Right cardiac atrium (tissue), 5 donors: ENCODE data around the gene CD69. TPM values are rescaled to one million over a fixed set of nuclear protein-coding genes. Genes with fewer than 3 reads are reported as not detected.
A peak's percentile ranks its signal among the peaks of the same experiment; 100 is the strongest.
"Not testable (repeated sequence)": the region's sequence is repeated elsewhere in the genome, so short reads cannot be mapped to it uniquely, and the experiment has no call there.

Experiments
- ATAC-seq, 2 donors: fragments of 200-7000 bp; cut with Tn5 transposase; one replicate each; pipeline versions ENCODE4 v1.8.0 to v1.9.1; 2020; ENCODE audit warnings: moderate library complexity in 2 of 2, mild to moderate bottlenecking in 1 of 2
- DNase-seq, 3 donors: peaks; one replicate each; pipeline ENCODE4 v3.0.0-alpha.2; 2020
- H3K27ac ChIP-seq: one replicate; pipeline ENCODE4 v1.5.1; 2013; ENCODE audit warnings: mild to moderate bottlenecking, low read length, control low read depth, moderate library complexity
- H3K27me3 ChIP-seq: one replicate; pipeline ENCODE4 v1.6.1; 2013; ENCODE audit not compliant: control insufficient read depth, insufficient read depth
- H3K4me1 ChIP-seq: one replicate; pipeline ENCODE4 v1.6.1; 2013; ENCODE audit warnings: low read length; ENCODE audit not compliant: control insufficient read depth, insufficient read depth
- H3K4me3 ChIP-seq: one replicate; pipeline ENCODE4 v1.5.1; 2013; ENCODE audit warnings: low read length, control low read depth
- H3K9me3 ChIP-seq: one replicate; pipeline ENCODE4 v1.6.1; 2013; ENCODE audit warnings: low read length; ENCODE audit not compliant: control insufficient read depth
- WGBS: extraction: QIAGEN DNeasy Blood & Tissue Kit; methylation state at CpG from one replicate; pipeline ENCODE4 v1.1.7; 2013; 5-methylcytosine and 5-hydroxymethylcytosine counted together
- intact Hi-C, 4 donors: fragments of 100-400 bp; cut with DNase I; formaldehyde crosslinking; loops; one replicate each; pipeline versions ENCODE4 v1.11.0 to v1.14.0; 2022 to 2023
- polyA plus RNA-seq: library from polyadenylated mRNA; stranded (reverse); fragments of 200-250 nt; gene quantifications from one replicate; pipeline ENCODE4 v1.2.3, GENCODE V29; 2013
- total RNA-seq, 4 donors: library from RNA; stranded (reverse); fragmentation: NEBNext Ultra II Directional; extraction: Animal tissue kit (Norgen Biotek cat#: 25700); gene quantifications; one replicate each; pipeline ENCODE4 v1.2.1, GENCODE V29; 2021
- donor health status: healthy with polysubstance abuse.
- donor health status: DM: no; HTN: yes; CAD: no.
- donor health status: DM: no; HTN: no; CAD: no.
- donor health status: DM: no; HTN: yes; CAD: no; lungs with severe emphysema.
- donor health status: DM: yes; HTN: yes; CAD: no.

CD69 gene
- total and polyA plus RNA-seq, 5 donors, result 0.48 to 1.9 (median 1.3) TPM

- WGBS, result 93% methylated on average over 15 of the region's 15 CpGs
- no peak for ATAC-seq
- no peak for DNase-seq
- H3K27me3 ChIP-seq, result no peaks in the 10 kb centered on the region
- no peak overlapping the region for H3K27ac ChIP-seq
- no peak overlapping the region for H3K4me3 ChIP-seq
- intact Hi-C loops, result no loop called here
- H3K4me1 ChIP-seq, result no peaks in the 10 kb centered on the region
- no peaks in the 10 kb centered on the region for H3K9me3 ChIP-seq
These were observed 43.4 kb downstream of the CD69 start for GRCh38 chr12:9717070-9717925.

GRCh38 chr12:9713032-9713558 is 47.6 kb downstream of the CD69 start:
- H3K4me3 ChIP-seq, H3K27ac ChIP-seq, intact Hi-C loops, H3K27me3 ChIP-seq, H3K4me1 ChIP-seq, ATAC-seq, DNase-seq, H3K9me3 ChIP-seq: not testable (repeated sequence)
- 80% methylated on average over 6 of the region's 6 CpGs for WGBS

GRCh38 chr12:9711664-9712063 is 49.0 kb downstream of the CD69 start:
- intact Hi-C loops, result no loop called here
- no peak overlapping the region for H3K4me3 ChIP-seq
- H3K4me1 ChIP-seq, result no peaks in the 10 kb centered on the region
- 54% methylated on average over 1 of the region's 1 CpG for WGBS
- H3K9me3 ChIP-seq, result no peaks in the 10 kb centered on the region
- no peaks in the 10 kb centered on the region for H3K27me3 ChIP-seq
- ATAC-seq (no peak), DNase-seq (no peak)
- H3K27ac ChIP-seq, result no peak overlapping the region

GRCh38 chr12:9710584-9711375 is 49.9 kb downstream of the CD69 start:
- no peak for ATAC-seq
- Histone ChIP-seq H3K9me3 (no peaks in the 10 kb centered on the region), H3K27ac (no peak overlapping the region), H3K27me3 (no peaks in the 10 kb centered on the region), H3K4me1 (no peaks in the 10 kb centered on the region), H3K4me3 (no peak overlapping the region)
- intact Hi-C loops, result no loop called here
- 90% methylated on average over 3 of the region's 3 CpGs for WGBS
- no peak for DNase-seq

GRCh38 chr12:9708853-9709252 is 51.8 kb downstream of the CD69 start:
- no peaks in the 10 kb centered on the region for H3K9me3 ChIP-seq
- H3K27me3 ChIP-seq, result no peaks in the 10 kb centered on the region
- 89% methylated on average over 3 of the region's 3 CpGs for WGBS
- H3K4me1 ChIP-seq, result no peaks in the 10 kb centered on the region
- DNase-seq (no peak), ATAC-seq (no peak)
- no peak overlapping the region for H3K4me3 ChIP-seq
- no peak overlapping the region for H3K27ac ChIP-seq
- intact Hi-C loops, result loop anchor here in 3 of 4 donors (5.0 to 10.0 kb wide), 4 partner anchors 64 to 374 kb away; no protein-coding TSS in a partner anchor

GRCh38 chr12:9707864-9708808 is 52.6 kb downstream of the CD69 start:
- peak; percentile 28 to 70 (median 53) for DNase-seq
- Histone ChIP-seq H3K27ac (no peak overlapping the region), H3K9me3 (no peaks in the 10 kb centered on the region), H3K27me3 (no peaks in the 10 kb centered on the region), H3K4me1 (no peaks in the 10 kb centered on the region), H3K4me3 (no peak overlapping the region)
- WGBS, result 62% methylated on average over 12 of the region's 12 CpGs
- peak in 1 of 2 donors; percentile 67 for ATAC-seq
- intact Hi-C loops, result loop anchor here in 3 of 4 donors (5.0 to 10.0 kb wide), 4 partner anchors 63 to 373 kb away; no protein-coding TSS in a partner anchor

- no peak overlapping the region for H3K27ac ChIP-seq
- ATAC-seq (no peak), DNase-seq (no peak)
- no peaks in the 10 kb centered on the region for H3K27me3 ChIP-seq
- no peaks in the 10 kb centered on the region for H3K4me1 ChIP-seq
- H3K9me3 ChIP-seq, result no peaks in the 10 kb centered on the region
- intact Hi-C loops, result loop anchor here in 3 of 4 donors (5.0 to 10.0 kb wide), 4 partner anchors 63 to 373 kb away; no protein-coding TSS in a partner anchor
- H3K4me3 ChIP-seq, result no peak overlapping the region
These were observed 53.3 kb downstream of the CD69 start for GRCh38 chr12:9707356-9707755.

GRCh38 chr12:9706086-9706685 is 54.5 kb downstream of the CD69 start:
- no peaks in the 10 kb centered on the region for H3K27me3 ChIP-seq
- no peak overlapping the region for H3K27ac ChIP-seq
- ATAC-seq, result no peak
- no peaks in the 10 kb centered on the region for H3K9me3 ChIP-seq
- no peak for DNase-seq
- intact Hi-C loops, result loop anchor here in 3 of 4 donors (5.0 to 10.0 kb wide), 4 partner anchors 61 to 371 kb away; no protein-coding TSS in a partner anchor
- no peak overlapping the region for H3K4me3 ChIP-seq
- no peaks in the 10 kb centered on the region for H3K4me1 ChIP-seq

GRCh38 chr12:9704561-9704960 is 56.1 kb downstream of the CD69 start:
- H3K27ac ChIP-seq, H3K4me1 ChIP-seq, H3K27me3 ChIP-seq, H3K4me3 ChIP-seq, H3K9me3 ChIP-seq, ATAC-seq, DNase-seq: not testable (repeated sequence)
- intact Hi-C loops, result loop anchor here in 2 of 4 donors (10.0 kb wide), 2 partner anchors 60 to 370 kb away; no protein-coding TSS in a partner anchor
- WGBS, result 94% methylated on average over 5 of the region's 5 CpGs
